ENCODE results near the gene NUCB1. TPM values are rescaled to one million over a fixed set of nuclear protein-coding genes. Genes with fewer than 3 reads are reported as not detected.

The NUCB1 gene
- polyA plus RNA-seq, 3 donors: 229 to 276 (median 263) TPM

- no peak for DNase-seq (ENCODE audit: low read depth in 3 of 3, low spot score in 2 of 3)
Observed at GRCh38 chr19:48928164-48929025, 28.3 kb downstream of the NUCB1 start.

GRCh38 chr19:48933382-48933932 is 33.3 kb downstream of the NUCB1 start, which contains the start of gene DHDH:
TSS of gene DHDH (plus strand) at chr19:48933699. CDS start at chr19:48933722, 23 bp downstream.
- DNase-seq (ENCODE audit: low read depth in 3 of 3, low spot score in 2 of 3): peak; percentile 52 to 72 (median 61)

- DNase-seq (ENCODE audit: low read depth in 3 of 3, low spot score in 2 of 3): no peak
Observed at GRCh38 chr19:48934837-48935236, 34.7 kb downstream of the NUCB1 start.

DNA sequence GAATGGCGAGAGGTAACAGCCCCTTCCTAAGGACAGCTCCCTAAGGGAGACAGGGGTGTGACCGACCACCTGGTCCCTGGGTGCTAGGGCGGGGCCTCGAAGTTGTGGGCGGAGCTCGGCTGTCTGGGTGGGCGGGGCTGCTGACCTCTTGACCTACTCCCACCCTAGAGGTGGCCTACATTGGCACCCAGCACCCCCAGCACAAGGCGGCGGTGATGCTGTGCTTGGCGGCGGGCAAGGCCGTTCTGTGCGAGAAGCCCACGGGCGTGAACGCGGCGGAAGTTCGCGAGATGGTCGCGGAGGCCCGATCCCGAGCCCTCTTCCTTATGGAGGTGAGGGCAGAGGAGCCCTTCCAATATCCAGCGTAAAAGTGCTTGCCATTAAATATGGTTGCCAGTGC is 35.8 kb downstream of the NUCB1 start:
- no peak for DNase-seq (ENCODE audit: low read depth in 3 of 3, low spot score in 2 of 3)

GRCh38 chr19:48938256-48938655 is 38.1 kb downstream of the NUCB1 start:
- DNase-seq (ENCODE audit: low read depth in 3 of 3, low spot score in 2 of 3): no peak

- no peak for DNase-seq (ENCODE audit: low read depth in 3 of 3, low spot score in 2 of 3)
Observed at GRCh38 chr19:48940902-48941301, 40.8 kb downstream of the NUCB1 start.

DNA sequence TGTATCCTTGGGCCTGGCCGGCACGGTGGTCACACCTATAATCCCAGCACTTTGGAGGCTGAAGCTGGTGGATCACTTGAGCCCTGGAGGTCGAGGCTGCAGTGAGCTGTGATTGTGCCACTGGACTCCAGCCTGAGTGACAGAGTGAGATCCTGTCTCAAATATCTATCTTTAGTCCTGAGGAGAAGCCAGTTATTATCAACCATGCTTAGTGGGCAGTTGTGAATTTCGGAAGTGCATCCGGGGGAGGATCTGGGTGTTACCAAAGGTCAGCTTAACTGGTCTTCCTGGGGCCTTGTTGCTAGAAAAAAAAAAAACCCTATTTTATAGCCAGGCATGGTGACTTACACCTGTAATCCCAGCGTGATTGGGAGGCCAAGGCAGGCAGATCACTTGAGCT is 43.0 kb downstream of the NUCB1 start:
- DNase-seq (ENCODE audit: low read depth in 3 of 3, low spot score in 2 of 3): no peak

DNA sequence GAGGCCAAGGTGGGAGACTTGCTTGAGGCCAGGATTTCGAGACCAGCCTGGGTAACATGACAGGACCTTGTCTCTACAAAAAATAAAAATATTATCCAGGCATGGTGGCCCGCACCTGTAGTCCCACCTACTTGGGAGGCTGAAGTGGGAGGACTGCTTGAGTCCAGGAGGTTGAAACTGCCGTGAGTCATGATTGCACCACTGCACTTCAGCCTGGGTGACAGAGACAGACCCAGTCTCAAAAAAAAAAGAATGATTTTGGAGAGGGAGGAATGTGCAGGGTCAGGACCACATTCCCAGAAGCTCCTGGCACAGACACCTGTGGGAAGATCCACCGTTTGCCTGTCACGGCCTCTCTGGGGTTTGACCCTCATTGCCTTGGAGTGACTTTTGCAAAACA is 45.3 kb downstream of the NUCB1 start:
- no peak for DNase-seq (ENCODE audit: low read depth in 3 of 3, low spot score in 2 of 3)

- no peak for DNase-seq (ENCODE audit: low read depth in 3 of 3, low spot score in 2 of 3)
Observed at GRCh38 chr19:48945817-48946216, 45.7 kb downstream of the NUCB1 start.

GRCh38 chr19:48946463-48947257 is 46.5 kb downstream of the NUCB1 start:
- DNase-seq (ENCODE audit: low read depth in 3 of 3, low spot score in 2 of 3): no peak

GRCh38 chr19:48947258-48947542 is 47.1 kb downstream of the NUCB1 start:
- DNase-seq (ENCODE audit: low read depth in 3 of 3, low spot score in 2 of 3): no peak

GRCh38 chr19:48950159-48950558 is 50.0 kb downstream of the NUCB1 start:
- no peak for DNase-seq (ENCODE audit: low read depth in 3 of 3, low spot score in 2 of 3)

GRCh38 chr19:48950830-48951519 is 50.9 kb downstream of the NUCB1 start:
- no peak for DNase-seq (ENCODE audit: low read depth in 3 of 3, low spot score in 2 of 3)

GRCh38 chr19:48953141-48953540 is 53.0 kb downstream of the NUCB1 start:
- DNase-seq (ENCODE audit: low read depth in 3 of 3, low spot score in 2 of 3): no peak

GRCh38 chr19:48953990-48954594 is 54.0 kb downstream of the NUCB1 start:
- DNase-seq (ENCODE audit: low read depth in 3 of 3, low spot score in 2 of 3): no peak

- peak; percentile 79 to 88 (median 86) for DNase-seq (ENCODE audit: low read depth in 3 of 3, low spot score in 2 of 3)
Observed at GRCh38 chr19:48954595-48955307, 54.6 kb downstream of the NUCB1 start, which contains the start of gene BAX. TSS of gene BAX (plus strand) at chr19:48954875. CDS start at chr19:48954929, 54 bp downstream.

DNA sequence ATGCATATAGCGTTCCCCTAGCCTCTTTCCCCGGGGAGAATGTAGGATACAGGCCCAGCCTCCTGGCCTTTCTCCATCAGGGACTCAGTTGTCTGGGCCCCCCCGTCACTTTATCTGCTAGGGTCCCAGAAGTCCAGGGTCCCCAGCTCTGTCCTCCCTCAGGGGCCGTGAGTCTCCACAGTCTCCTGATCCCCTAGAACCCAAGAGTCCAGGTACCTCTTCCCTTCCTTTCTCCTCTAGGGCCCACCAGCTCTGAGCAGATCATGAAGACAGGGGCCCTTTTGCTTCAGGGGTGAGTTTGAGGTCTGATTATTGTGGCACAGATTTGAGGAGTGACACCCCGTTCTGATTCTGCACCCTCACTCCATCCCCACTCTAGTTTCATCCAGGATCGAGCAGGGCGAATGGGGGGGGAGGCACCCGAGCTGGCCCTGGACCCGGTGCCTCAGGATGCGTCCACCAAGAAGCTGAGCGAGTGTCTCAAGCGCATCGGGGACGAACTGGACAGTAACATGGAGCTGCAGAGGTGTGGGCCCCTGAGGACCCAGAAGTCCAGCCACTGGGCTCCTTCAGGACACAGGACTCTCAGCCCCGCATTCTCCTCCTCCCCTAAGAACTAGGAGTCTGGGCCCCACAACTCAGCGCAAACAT is 55.3 kb downstream of the NUCB1 start:
- no peak for DNase-seq (ENCODE audit: low read depth in 3 of 3, low spot score in 2 of 3)

DNA sequence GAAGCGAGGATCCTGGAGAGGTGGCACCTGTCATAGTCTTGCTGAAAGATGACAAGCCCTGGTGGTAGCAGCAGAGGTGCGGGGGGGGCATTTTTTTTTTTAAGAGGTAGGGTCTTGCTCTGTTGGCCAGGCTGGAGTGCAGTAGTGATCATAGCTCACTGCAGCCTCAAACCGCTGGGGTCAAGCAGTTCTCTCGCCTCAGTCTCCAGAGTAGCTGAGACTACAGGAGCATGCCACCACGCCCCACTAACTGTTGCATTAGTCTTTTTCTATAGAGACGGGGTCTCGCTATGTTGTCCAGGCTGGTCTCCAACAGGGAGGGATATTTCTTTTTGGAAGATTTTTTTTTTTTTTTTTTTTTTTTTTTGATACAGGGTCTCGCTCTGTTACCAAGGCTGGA is 57.9 kb downstream of the NUCB1 start:
- no peak for DNase-seq (ENCODE audit: low read depth in 3 of 3, low spot score in 2 of 3)

All from right renal cortex interstitium (tissue), 3 donors.